BE2C (cell line): ENCODE measurements around the gene KCNJ1.
A peak's percentile ranks its signal among the peaks of the same experiment; 100 is the strongest.

Experiments
- DNase-seq: peaks from one replicate; pipeline ENCODE4 v3.0.0-alpha.2; 2020
- H3K27me3 ChIP-seq: fragments of 250-450 bp; sonication (Bioruptor Pico); 2 replicates; pipeline ENCODE4 v1.5.1; 2020; ENCODE audit warnings: mild to moderate bottlenecking
- H3K36me3 ChIP-seq: fragments of 250-450 bp; sonication (Bioruptor Pico); 2 replicates; pipeline ENCODE4 v1.5.1; 2020; ENCODE audit warnings: mild to moderate bottlenecking
- H3K4me1 ChIP-seq: fragments of 250-450 bp; sonication (Bioruptor Pico); 2 replicates; pipeline ENCODE4 v1.5.1; 2020
- H3K4me3 ChIP-seq: 2 replicates; pipeline ENCODE4 v1.5.1; 2011; ENCODE audit warnings: low read depth, low read length
- H3K9me3 ChIP-seq: fragments of 250-450 bp; sonication (Bioruptor Pico); 2 replicates; pipeline ENCODE4 v1.5.1; 2020
- CTCF ChIP-seq: IDR thresholded peaks from 2 replicates; pipeline ENCODE4 v1.5.1; 2012; ENCODE audit warnings: mild to moderate bottlenecking, low read depth, low read length

Gene KCNJ1

GRCh38 chr11:128862406-128862805, 4.7 kb downstream of the KCNJ1 start:
- Histone ChIP-seq H3K36me3 (no peaks in the 10 kb centered on the region), H3K9me3 (no peaks in the 10 kb centered on the region), H3K4me3 (no peak overlapping the region), H3K27me3 (peaks cover 4% of the 10 kb centered on the region), H3K4me1 (no peaks in the 10 kb centered on the region)
- no peak for DNase-seq
- no peak for TF ChIP-seq CTCF

DNA sequence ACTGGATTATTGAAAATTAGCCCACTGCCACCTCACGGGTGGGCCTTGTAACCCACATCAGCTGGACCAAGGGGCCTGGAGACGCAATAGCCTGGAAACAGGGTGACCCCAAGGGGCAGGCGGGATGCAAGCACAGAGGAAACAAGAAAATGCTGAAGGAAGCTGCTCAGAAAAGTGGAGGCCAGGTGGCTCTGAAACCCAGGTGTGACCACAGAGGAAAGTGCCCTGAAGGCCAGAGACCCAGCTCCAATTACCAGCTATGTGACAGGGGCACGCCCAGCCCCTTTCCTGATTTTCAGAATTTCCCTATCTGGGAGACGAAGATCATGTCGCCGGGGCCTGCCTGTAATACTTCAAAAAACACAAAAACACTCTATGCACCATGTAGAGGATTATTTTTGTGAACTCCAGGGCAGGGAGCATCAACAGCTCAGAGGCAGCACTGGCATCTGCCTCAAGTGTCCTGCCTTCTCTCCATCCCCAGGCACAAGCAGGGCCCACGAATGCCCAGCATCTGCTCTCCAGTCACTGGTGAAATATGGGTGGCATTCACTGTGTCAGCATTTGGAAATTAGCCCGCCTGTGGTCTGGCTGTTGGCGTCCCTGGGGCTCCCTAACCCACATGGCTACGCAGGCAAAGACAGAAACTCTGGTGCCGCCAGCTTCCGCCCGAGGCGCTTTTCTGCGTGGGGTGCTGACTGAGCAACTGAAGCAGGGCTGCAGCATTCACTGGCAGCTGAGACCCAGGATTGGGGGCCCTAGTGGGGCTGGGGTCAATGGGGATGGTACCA, 6.3 kb downstream of the KCNJ1 start:
- Histone ChIP-seq H3K4me3 (no peak overlapping the region), H3K36me3 (no peaks in the 10 kb centered on the region), H3K27me3 (peaks cover 4% of the 10 kb centered on the region), H3K4me1 (no peaks in the 10 kb centered on the region), H3K9me3 (no peaks in the 10 kb centered on the region)
- DNase-seq: no peak
- TF ChIP-seq CTCF: no peak

DNA sequence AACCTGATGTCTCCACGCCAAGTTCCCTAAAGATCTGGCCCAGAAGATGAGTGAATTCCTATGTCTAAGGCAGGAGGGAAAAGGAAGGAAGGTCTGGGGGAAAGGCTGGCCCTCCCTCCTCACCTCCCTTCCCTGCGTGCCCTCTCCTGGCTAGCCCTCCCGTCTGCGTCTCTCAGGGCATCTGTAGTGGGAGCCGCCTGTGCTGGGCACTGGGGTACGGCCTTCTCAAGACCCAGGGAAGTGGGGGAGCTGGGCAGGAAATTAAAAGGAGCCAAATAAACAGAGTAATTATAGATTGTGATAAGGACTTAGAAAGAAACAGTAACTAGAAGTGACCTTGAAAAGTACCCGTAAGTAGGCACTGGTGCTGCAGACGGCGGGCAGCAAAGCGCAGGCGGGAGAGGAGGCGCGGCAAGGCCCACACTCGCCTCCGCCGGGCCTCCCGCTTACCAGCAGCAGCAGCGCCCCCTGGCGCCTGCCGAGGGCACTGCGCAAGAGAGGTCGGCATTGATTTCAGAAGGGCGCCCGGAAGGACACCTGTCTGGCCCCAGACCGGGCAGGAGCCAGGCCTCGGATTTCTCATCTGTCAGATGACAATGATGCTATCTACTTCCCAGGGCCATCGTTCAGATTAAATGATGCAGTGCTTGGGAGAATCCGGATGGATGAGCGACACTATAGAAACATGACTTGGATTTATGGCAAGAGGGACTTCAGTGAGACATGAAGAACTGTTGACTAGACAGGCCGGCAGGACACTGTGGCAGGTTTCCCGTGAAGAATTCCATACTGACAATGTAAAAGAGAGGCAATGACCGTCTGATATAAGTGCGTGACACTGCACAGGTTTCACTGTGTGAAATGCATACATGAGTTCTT, 7.3 kb downstream of the KCNJ1 start:
- TF ChIP-seq CTCF: peak; percentile 86
- DNase-seq: peak; percentile 74
- H3K4me1 ChIP-seq: no peaks in the 10 kb centered on the region
- no peaks in the 10 kb centered on the region for H3K9me3 ChIP-seq
- peaks cover 4% of the 10 kb centered on the region for H3K27me3 ChIP-seq
- no peaks in the 10 kb centered on the region for H3K36me3 ChIP-seq
- no peak overlapping the region for H3K4me3 ChIP-seq

DNA sequence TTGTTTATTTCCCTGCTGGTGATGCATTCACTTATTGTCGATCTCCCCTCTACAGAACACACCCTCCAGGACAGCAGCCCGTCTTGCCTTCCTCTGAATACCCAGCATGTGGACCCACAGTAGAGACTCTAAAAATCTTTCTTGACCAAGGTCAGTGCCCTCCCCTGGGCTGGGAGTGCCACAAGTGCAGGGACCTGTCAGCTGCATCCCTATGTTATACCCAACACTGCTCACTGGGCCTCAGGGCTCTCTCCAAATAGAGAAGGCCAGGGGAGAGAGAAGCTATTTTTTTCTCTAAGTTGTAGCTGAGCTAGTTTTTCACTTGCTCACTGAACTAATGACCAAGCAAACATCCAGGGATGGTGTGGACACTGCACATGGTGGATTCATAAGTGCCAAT, 9.8 kb downstream of the KCNJ1 start:
- no peak for TF ChIP-seq CTCF
- Histone ChIP-seq H3K4me3 (no peak overlapping the region), H3K4me1 (no peaks in the 10 kb centered on the region), H3K36me3 (no peaks in the 10 kb centered on the region), H3K9me3 (0 out of 2 replicates have a peak, but pooled peaks cover 2% of the 10 kb centered on the region), H3K27me3 (peaks cover 4% of the 10 kb centered on the region)
- DNase-seq: no peak

DNA sequence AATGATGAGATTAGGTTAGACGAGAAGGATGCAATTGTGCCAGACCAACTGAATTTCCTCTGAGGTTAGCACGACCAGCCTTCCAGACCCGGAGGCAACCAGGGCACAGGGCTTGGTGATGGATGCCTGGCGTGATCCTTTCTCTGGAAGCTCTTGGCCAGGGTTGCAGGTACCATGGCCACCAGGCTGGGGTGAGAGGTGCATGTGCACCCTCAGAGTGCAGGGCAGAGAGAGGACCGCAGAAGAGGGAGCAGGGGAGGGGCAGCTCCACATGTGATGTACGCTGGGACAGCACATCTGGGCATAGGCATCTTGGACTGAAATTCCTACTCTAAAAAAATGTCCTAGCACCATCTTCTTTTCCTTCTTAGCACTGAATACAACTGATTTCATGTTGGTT, 10.9 kb downstream of the KCNJ1 start:
- DNase-seq: no peak
- H3K4me1 ChIP-seq: no peaks in the 10 kb centered on the region
- no peak overlapping the region for H3K4me3 ChIP-seq
- 0 out of 2 replicates have a peak, but pooled peaks cover 2% of the 10 kb centered on the region for H3K9me3 ChIP-seq
- TF ChIP-seq CTCF: no peak
- peaks cover 4% of the 10 kb centered on the region for H3K27me3 ChIP-seq
- no peaks in the 10 kb centered on the region for H3K36me3 ChIP-seq
